ENCODE results near the gene CDK4.

CDK4 gene

DNA sequence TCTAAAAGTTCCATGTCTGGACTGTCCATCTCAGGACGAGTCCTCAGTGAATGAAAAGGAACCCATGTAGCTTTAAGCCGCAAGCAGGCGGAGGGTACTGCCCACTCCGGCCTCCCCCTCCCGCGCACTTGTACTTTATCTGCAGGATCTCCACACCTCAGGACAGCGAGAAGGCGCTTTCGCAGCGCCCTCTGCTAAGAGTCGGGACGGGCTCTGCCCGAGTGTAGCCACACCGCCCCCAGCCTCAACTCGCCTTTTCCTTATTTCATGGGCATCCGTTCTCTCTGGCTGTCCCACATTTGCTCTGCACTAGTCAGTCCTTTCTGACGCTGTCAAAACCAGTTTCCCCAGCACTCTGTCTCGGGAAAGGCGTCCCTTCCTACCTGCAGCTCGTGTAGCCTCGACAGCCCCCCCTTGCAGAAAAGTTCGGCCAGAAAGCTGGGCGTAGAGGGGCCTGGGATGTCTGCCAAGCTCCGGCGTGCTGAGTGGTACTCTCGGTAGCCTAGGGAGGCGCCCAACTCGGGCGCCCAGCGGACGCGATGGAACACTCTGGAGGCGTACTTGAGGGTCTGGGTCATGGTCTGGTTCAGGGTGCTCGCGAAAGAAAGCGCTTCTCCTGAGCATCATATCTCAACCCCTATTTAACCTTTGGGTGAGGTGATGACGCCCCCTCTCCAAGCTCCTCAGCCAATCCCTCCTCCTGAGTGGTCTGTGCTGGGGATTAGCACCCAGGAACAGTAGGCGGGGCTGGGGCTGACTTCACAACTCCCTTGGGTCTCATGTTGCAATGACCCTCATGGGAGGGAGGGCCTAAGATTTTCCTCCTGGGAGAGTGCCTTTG, 14.6 kb upstream of the CDK4 start, which contains the start of gene CYP27B1:
Gene CYP27B1 (minus strand): TSS at position 615 of the 841 bp plus-strand sequence. CDS start 37 bp downstream, at position 578.
- H3K36me3 Mint-ChIP-seq, result peaks cover 33 to 40% of the 10 kb centered on the region in 2 donors
- H3K4me3 Mint-ChIP-seq, result peak within 1 kb of the TSS; percentile 89 to 94
- peaks cover 12 to 31% of the 10 kb centered on the region in 2 donors for H3K27me3 Mint-ChIP-seq
- H3K9me3 Mint-ChIP-seq, result no peaks in the 10 kb centered on the region
- DNase-seq (no peak), ATAC-seq (replicated peaks) (peak; percentile 25 to 26)
- no peak within 1 kb of the TSS for H3K27ac Mint-ChIP-seq
- peaks cover 28 to 55% of the 10 kb centered on the region in 2 donors for H3K4me1 Mint-ChIP-seq

DNA sequence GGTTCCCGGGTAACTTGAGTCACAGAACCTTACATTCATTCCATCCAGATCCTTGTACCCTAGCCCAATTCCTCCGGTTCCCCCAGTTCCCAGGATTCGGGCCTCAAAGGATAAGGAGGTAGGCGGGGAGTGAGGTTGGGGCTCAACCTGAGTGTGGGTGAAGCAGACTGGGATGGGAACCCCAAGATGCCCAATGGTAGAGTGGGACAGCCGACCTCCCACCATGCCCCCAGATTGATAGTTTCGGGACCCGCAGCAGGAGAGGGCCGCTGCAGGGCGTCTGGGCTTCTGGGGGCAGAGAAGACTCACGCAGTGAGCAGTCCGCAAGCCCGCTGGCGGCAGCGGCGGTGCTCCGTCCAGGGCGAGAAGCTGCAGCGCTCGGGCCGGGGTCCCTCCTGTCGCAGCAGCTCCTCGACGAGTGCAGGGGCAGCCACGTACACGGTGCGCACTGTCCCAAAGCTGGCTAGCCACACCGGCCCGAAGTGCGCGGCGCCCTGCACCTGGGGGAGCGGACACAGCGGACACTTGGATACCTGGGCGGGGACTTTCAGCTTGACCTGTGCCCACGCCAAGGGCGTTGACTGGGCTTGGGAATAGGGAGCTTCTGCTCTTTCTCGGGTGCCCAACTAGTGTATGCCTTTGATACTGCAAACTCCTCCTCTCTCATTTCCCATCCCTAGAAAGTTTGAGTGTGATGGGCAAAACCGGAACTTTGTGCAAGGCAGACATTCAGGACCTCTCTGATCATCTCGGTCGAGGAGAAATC, 13.8 kb upstream of the CDK4 start:
- H3K27me3 Mint-ChIP-seq, result peaks cover 12 to 31% of the 10 kb centered on the region in 2 donors
- H3K27ac Mint-ChIP-seq, result peak overlapping the region; percentile 63
- H3K36me3 Mint-ChIP-seq, result peaks cover 33 to 41% of the 10 kb centered on the region in 2 donors
- ATAC-seq (replicated peaks) (peak; percentile 15 to 29), DNase-seq (no peak)
- H3K4me1 Mint-ChIP-seq, result peaks cover 24 to 54% of the 10 kb centered on the region in 2 donors
- H3K4me3 Mint-ChIP-seq, result peak overlapping the region; percentile 89 to 94
- no peaks in the 10 kb centered on the region for H3K9me3 Mint-ChIP-seq

DNA sequence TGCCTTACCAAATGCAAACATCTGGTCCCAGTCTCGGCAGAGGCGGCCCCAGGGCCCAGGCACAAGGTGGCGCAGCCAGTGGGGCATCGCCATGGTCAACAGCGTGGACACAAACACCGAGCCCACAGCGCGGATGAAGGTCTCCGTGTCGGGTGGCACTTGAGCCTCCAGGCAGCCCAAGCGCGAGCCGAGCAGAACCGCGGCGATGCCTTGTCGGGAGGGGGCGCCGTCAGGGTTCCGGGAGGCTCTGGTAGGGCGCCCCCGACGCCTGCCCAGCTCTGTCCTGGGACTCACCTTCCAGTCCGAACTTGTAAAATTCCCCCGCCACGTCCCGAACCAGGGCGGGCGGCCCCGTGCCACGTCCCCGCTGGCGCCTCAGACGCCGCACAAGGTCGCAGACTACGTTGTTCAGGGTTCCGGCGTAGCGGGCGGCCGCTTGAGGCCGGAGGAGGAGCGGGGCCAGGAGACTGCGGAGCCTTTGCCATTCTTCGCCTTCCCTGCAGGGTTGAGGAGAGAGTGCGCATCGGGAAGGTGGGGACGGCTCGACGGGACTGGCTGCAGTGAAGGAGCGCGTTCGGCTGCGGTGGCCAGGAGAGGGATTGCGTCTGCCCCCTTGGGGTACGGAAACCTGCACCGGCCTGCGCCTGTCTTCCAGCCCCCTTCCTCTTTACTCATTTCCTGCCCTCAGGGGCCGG, 13.0 kb upstream of the CDK4 start:
- no peaks in the 10 kb centered on the region for H3K9me3 Mint-ChIP-seq
- H3K4me1 Mint-ChIP-seq, result peaks cover 19 to 54% of the 10 kb centered on the region in 2 donors
- peak overlapping the region; percentile 89 to 94 for H3K4me3 Mint-ChIP-seq
- peaks cover 12 to 31% of the 10 kb centered on the region in 2 donors for H3K27me3 Mint-ChIP-seq
- DNase-seq (no peak), ATAC-seq (replicated peaks) (peak; percentile 68 to 73)
- peaks cover 30 to 36% of the 10 kb centered on the region in 2 donors for H3K36me3 Mint-ChIP-seq
- H3K27ac Mint-ChIP-seq, result peak overlapping the region; percentile 63

DNA sequence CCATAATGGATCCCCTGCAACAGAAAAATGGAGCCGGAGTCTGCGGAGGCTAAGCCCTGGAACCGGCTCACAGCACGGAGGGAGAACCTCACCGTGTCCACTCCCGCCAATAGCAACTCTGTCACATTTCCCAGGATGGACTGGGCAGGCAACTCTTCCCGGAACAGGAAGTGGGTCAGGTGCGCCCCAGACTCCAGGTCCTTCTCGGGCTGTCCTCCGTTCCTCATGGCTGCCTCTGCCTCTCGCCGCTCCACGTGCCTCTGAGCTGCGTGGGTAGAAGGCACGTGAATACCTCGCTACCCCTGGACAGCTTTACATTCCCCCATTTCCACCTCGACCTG, 12.5 kb upstream of the CDK4 start:
- peaks cover 26 to 35% of the 10 kb centered on the region in 2 donors for H3K36me3 Mint-ChIP-seq
- peak overlapping the region; percentile 89 to 94 for H3K4me3 Mint-ChIP-seq
- H3K9me3 Mint-ChIP-seq, result no peaks in the 10 kb centered on the region
- peaks cover 12 to 31% of the 10 kb centered on the region in 2 donors for H3K27me3 Mint-ChIP-seq
- ATAC-seq (replicated peaks) (peak; percentile 28 to 36), DNase-seq (no peak)
- peak overlapping the region; percentile 63 for H3K27ac Mint-ChIP-seq
- peaks cover 21 to 54% of the 10 kb centered on the region in 2 donors for H3K4me1 Mint-ChIP-seq

DNA sequence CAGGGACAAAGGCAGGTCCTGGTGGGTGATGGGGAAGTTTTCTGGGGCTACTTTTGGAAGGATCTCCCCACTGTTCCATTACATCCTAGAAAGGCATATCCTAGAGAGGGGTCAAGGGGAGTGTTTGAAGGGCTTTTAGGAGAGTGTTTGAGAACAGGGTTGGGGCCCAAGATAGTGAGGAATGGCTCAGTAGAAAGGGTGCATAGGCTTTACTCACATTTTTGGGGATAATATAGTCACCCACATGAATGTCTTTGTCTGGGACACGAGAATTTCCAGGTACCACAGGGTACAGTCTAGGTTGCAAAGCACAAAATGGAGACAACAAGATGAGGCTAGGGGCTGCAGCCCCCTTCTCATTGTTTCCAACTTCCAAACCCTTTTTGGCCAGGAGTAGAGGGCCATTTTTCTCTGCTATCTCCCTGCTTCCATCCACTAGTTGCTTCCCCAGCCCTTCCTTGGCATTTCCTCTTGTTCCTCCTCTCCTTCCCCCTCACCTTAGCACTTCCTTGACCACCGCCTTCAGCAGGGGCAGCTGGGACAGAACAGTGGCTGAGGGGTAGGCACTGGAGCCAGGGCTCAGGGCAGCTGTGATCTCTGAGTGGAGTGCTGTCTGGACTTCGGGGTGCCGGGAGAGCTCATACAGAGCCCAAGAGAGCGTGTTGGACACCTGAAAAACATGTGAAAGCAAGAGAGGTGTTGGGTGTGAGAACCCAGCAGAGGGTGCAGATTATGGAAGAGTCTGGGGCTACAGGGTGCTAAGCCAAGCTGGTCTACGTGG, 12.0 kb upstream of the CDK4 start:
- DNase-seq (no peak), ATAC-seq (replicated peaks) (no peak)
- peaks cover 12 to 31% of the 10 kb centered on the region in 2 donors for H3K27me3 Mint-ChIP-seq
- H3K4me1 Mint-ChIP-seq, result peaks cover 26 to 60% of the 10 kb centered on the region in 2 donors
- no peaks in the 10 kb centered on the region for H3K9me3 Mint-ChIP-seq
- peak overlapping the region; percentile 89 to 94 for H3K4me3 Mint-ChIP-seq
- peak overlapping the region; percentile 26 for H3K27ac Mint-ChIP-seq
- peaks cover 26 to 35% of the 10 kb centered on the region in 2 donors for H3K36me3 Mint-ChIP-seq

DNA sequence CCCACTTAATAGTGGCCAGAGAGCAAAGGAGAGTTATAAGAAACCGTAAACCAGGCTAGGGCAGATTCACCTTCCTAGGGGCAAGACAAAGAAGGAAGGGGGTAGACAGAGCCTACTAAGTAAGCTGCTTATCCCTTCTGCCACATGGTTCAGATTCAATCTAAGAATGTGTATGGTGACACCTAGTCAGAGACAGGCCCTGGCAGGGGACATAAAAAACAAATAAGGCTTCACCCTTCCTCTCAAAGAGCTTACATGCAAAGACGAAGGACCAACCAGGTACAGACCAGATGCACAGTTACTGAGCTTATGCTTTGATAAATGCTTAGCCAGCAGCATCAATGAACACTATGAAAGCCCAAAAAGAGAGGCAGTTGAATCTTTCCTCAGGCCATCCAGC, 10.4 kb upstream of the CDK4 start:
- ATAC-seq (replicated peaks), result no peak
- peaks cover 27 to 66% of the 10 kb centered on the region in 2 donors for H3K4me1 Mint-ChIP-seq
- no peaks in the 10 kb centered on the region for H3K9me3 Mint-ChIP-seq
- H3K36me3 Mint-ChIP-seq, result peaks cover 16 to 27% of the 10 kb centered on the region in 2 donors
- DNase-seq, result no peak
- H3K27me3 Mint-ChIP-seq, result peaks cover 12 to 29% of the 10 kb centered on the region in 2 donors
- H3K4me3 Mint-ChIP-seq, result no peak overlapping the region
- H3K27ac Mint-ChIP-seq, result no peak overlapping the region

DNA sequence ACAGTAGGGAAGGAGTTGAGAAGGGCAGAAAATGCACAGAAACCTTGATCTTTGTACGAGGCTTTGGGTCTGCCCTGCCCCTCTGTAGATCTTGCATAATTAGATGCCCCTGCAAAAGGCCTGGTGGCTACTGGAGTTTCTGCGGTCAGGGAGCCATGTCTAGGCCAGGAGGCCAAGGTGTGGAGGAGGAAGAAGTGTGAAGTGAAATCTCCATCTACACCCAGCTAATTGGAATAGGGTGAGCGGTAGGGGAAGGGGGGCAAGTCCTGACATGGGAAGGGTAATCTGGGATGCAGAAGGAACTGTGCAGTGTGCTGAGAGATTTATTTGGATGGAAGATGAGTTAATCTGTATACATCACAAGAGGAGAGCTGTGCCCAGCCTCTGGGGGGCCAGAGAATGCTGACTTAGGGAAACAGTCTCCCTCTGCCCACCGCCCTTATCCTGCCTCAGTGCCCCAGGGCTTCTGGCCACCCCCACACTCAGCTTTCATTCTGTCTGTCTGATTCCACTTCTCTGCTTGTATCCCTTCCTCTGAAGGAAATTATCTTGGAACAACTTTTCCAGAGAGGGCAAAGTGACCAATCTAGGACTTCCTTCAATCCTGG, 9.4 kb upstream of the CDK4 start:
- DNase-seq (no peak), ATAC-seq (replicated peaks) (no peak)
- H3K27me3 Mint-ChIP-seq, result peaks cover 9 to 19% of the 10 kb centered on the region in 2 donors
- H3K4me1 Mint-ChIP-seq, result peaks cover 31 to 64% of the 10 kb centered on the region in 2 donors
- no peak overlapping the region for H3K4me3 Mint-ChIP-seq
- no peaks in the 10 kb centered on the region for H3K9me3 Mint-ChIP-seq
- H3K27ac Mint-ChIP-seq, result peak overlapping the region; percentile 70
- H3K36me3 Mint-ChIP-seq, result peaks cover 18 to 30% of the 10 kb centered on the region in 2 donors

DNA sequence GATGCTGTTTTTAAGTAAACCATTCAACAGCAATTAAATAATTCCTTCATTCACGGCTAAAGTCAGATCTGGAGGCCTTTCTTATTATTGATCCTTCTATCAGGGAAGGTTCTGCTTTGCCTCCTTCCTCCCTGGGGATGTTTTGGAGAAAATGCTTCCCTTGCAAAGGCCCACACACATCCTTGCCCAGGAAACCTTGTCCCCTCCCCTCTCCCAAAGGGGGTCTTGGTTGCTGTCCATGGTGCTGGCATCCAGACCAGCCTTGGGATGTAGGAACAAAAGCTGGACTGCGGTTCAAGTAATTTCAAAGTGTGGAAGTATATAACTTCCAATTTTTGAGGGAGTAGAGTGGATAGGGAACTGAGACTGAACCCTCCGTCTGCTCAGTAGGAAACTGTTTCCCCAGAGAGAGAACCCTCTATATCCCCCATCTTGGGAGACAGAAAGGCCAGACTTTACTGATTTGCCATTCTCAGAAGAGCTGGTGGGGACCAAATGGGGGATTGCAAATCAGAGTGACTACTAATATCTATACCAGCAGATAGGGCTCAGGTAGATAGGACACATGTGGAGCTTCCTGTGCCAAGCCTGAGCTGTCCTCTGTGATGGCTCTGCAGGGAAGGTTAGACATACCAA, 8.4 kb upstream of the CDK4 start:
- H3K27me3 Mint-ChIP-seq, result peaks cover 4 to 14% of the 10 kb centered on the region in 2 donors
- DNase-seq (no peak), ATAC-seq (replicated peaks) (no peak)
- peaks cover 29 to 60% of the 10 kb centered on the region in 2 donors for H3K4me1 Mint-ChIP-seq
- no peaks in the 10 kb centered on the region for H3K9me3 Mint-ChIP-seq
- peaks cover 18 to 30% of the 10 kb centered on the region in 2 donors for H3K36me3 Mint-ChIP-seq
- no peak overlapping the region for H3K4me3 Mint-ChIP-seq
- H3K27ac Mint-ChIP-seq, result no peak overlapping the region

DNA sequence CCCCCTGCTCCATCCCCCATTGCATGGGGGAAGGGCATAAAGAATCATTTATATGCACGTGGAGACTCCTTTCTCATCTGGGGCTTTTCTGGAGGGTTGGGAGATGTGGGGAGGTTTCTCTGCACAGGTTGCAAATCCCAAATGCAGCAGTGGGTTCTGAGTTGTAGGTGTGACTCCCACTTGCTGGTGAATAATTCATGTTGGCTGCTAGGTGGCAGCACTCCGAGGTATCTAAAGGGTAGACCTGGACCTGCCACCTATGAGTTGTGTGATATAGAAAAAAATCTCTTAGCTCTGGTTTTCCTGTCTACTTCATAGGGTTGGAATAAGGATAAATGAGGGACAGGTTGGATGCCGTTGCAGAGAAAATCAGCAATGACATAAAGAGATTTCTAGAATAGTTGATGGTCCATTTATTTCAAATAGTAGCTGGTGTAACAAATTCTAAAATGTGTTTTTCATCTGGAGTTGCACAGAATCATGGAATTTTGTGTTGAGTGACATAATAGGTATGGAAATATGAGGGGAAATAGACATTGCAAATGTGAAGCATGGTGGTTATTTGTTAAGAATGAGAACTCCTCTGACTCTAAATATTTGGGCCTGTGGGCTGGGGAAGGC, 7.4 kb upstream of the CDK4 start:
- no peaks in the 10 kb centered on the region for H3K9me3 Mint-ChIP-seq
- peaks cover 27 to 54% of the 10 kb centered on the region in 2 donors for H3K4me1 Mint-ChIP-seq
- DNase-seq (no peak), ATAC-seq (replicated peaks) (peak; percentile 28 to 36)
- peaks cover 16 to 30% of the 10 kb centered on the region in 2 donors for H3K36me3 Mint-ChIP-seq
- H3K4me3 Mint-ChIP-seq, result no peak overlapping the region
- no peak overlapping the region for H3K27ac Mint-ChIP-seq
- H3K27me3 Mint-ChIP-seq, result peaks cover 0 to 4% of the 10 kb centered on the region in 2 donors

DNA sequence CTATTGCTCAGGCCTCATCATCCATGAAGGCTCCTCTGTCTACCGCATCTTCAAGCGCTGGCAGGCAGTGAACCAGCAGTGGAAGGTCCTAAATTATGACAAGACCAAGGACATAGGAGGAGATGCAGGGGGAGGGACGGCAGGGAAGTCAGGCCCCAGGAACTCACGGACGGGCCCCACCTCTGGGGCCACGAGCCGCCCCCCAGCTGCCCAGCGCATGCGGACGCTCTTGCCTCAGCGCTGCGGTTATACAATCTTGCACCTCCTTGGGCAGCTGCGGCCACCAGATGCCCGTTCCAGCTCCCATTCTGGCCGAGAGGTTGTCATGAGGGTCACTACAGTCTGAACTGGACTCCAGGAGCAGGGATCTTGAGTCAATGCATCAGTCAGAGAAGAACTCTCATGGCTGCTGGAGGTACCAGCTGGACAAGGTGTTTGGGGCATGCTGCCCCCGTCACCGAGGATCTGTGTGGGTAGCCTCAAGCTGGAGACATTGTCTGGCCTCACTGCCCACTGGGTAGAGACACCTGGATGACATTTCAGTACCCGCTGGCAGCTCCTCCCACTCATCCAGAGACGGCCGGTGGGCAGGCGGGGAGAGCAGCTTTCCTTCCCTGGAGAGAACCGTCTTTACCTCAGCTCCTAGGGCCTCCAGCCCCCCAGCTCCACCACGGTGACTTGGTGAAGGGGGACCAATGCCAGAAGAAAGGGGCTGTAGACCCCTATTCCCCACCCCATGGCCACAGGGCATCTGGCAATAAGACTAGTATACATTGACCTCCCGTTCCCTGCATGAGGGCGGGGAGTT, 6.6 kb upstream of the CDK4 start:
- Mint-ChIP-seq H3K27ac (no peak overlapping the region), H3K27me3 (no peaks in the 10 kb centered on the region), H3K36me3 (peaks cover 16 to 30% of the 10 kb centered on the region in 2 donors), H3K4me3 (peak overlapping the region in 1 of 2 donors; percentile 6), H3K4me1 (peaks cover 28 to 59% of the 10 kb centered on the region in 2 donors), H3K9me3 (no peaks in the 10 kb centered on the region)
- ATAC-seq (replicated peaks) (no peak), DNase-seq (no peak)

DNA sequence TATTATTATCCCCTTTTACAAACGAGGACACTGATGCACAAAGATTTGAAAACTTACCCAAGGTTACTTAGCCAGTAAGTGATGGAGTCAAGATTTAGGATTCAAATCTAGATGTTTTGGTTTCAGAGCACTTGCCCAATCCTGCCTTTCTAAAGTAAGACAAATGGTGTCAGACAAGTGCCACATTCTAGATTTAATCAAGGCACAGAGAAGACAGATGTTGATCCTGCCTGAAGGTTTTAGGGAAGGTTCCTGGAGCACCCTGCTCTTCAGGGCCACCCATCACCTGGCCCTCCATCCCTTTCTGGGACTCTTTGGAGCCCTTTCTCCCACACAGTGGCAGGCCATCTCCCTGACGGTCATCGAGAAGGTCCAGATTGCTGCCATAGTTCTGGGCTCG, 5.7 kb upstream of the CDK4 start:
- no peak for ATAC-seq (replicated peaks)
- H3K27me3 Mint-ChIP-seq, result no peaks in the 10 kb centered on the region
- peaks cover 36 to 68% of the 10 kb centered on the region in 2 donors for H3K4me1 Mint-ChIP-seq
- H3K9me3 Mint-ChIP-seq, result no peaks in the 10 kb centered on the region
- H3K36me3 Mint-ChIP-seq, result peaks cover 16 to 30% of the 10 kb centered on the region in 2 donors
- no peak for DNase-seq
- no peak overlapping the region for H3K27ac Mint-ChIP-seq
- H3K4me3 Mint-ChIP-seq, result no peak overlapping the region
